Measurements from ENCODE around the gene KCNG2. TPM values are rescaled to one million over a fixed set of nuclear protein-coding genes. Genes with fewer than 3 reads are reported as not detected.

KCNG2 gene
- total and polyA plus RNA-seq, 2 of the 4 experiments (the other 2 are of a cell fraction) = not detected

DNA sequence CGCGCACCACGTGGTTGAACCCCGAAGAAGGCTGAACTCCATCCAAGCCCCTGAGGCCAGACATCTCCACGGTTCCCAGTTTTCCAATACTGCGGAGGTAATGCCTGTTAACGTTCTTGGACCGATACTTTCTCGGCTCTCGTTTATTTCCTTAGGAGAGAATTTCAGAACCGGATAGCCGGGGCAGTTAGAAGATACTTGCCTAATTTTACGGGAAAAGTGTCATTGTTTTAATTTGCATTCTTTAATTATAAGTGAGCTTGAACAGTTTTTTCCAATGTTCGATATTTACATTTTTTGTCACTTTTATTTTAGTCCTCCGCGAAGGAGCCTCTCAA is 10.2 kb upstream of the KCNG2 start:
- Histone ChIP-seq H3K4ac (ENCODE audit: low read depth, low read length) (no peak overlapping the region), H3K9me1 (ENCODE audit: insufficient read depth, low read length) (peaks cover 10% of the 10 kb centered on the region), H2AK5ac (ENCODE audit: low read depth, low read length) (no peak overlapping the region), H3K23ac (ENCODE audit: low read depth, low read length) (no peak overlapping the region), H4K91ac (ENCODE audit: insufficient read depth, low read depth, low read length) (no peak overlapping the region), H4K5ac (ENCODE audit: low read depth, low read length) (no peak overlapping the region), H3K18ac (ENCODE audit: low read depth, low read length) (no peak overlapping the region), H3K9ac (ENCODE audit: low read depth, low read length) (no peak overlapping the region), H2AFZ (replicated peaks; ENCODE audit: low read length, poor library complexity) (no peak overlapping the region), H3K27me3 (ENCODE audit: control insufficient read depth, insufficient read depth, low read length) (peaks cover 28% of the 10 kb centered on the region), H4K8ac (ENCODE audit: low read depth in 2 of 2, low read length in 2 of 2) (no peak overlapping the region), H2AK9ac (replicated peaks; ENCODE audit: low read depth, low read length, poor library complexity) (no peak overlapping the region), H2BK15ac (ENCODE audit: low read depth, low read length) (no peak overlapping the region), H3K4me3 (ENCODE audit: insufficient read depth, low read depth, low read length) (no peak overlapping the region), H3K27ac (ENCODE audit: insufficient read depth, low read length) (no peak overlapping the region), H3K4me2 (ENCODE audit: low read depth, low read length) (no peak overlapping the region), H3K79me1 (ENCODE audit: low read depth in 1 of 2, low read length in 2 of 2) (no peaks in the 10 kb centered on the region), H3K14ac (replicated peaks; ENCODE audit: low read depth, low read length) (no peak overlapping the region), H4K20me1 (ENCODE audit: insufficient read depth, low read length) (no peaks in the 10 kb centered on the region), H2BK20ac (ENCODE audit: low read depth, low read length) (no peak overlapping the region), H3K9me3 (ENCODE audit: control insufficient read depth, insufficient read depth, low read length) (no peaks in the 10 kb centered on the region; the same call in 1 of the 2 replicates), H2BK120ac (ENCODE audit: low read depth, low read length) (no peak overlapping the region), H2BK5ac (ENCODE audit: low read depth, low read length, poor library complexity, severe bottlenecking) (no peak overlapping the region), H3K56ac (ENCODE audit: extremely low read depth, insufficient read depth, low read length) (no peak overlapping the region), H3K4me1 (ENCODE audit: control insufficient read depth, insufficient read depth, low read length) (peaks cover 20% of the 10 kb centered on the region), H3K36me3 (ENCODE audit: control insufficient read depth, insufficient read depth, low read length) (no peaks in the 10 kb centered on the region)
- in situ Hi-C loops (cut with MboI; ENCODE audit: low sequenced_read_pairs) = no loop called here
- no TSS peak for BruUV-seq (replicated peaks)
- 89% methylated on average over 8 of the region's 16 CpGs; no CpG with 5 or more reads in 1 of the 2 experiments for WGBS, 2 experiments (ENCODE audit: extremely low coverage in 2 of 2, insufficient read length in 1 of 2)
- ATAC-seq (ENCODE audit: low read depth) = no peak
- TF ChIP-seq RAD21 (IDR thresholded peaks at IDR 0.05; ENCODE audit: low read length) = no peak
- TF ChIP-seq, protein P1, sequence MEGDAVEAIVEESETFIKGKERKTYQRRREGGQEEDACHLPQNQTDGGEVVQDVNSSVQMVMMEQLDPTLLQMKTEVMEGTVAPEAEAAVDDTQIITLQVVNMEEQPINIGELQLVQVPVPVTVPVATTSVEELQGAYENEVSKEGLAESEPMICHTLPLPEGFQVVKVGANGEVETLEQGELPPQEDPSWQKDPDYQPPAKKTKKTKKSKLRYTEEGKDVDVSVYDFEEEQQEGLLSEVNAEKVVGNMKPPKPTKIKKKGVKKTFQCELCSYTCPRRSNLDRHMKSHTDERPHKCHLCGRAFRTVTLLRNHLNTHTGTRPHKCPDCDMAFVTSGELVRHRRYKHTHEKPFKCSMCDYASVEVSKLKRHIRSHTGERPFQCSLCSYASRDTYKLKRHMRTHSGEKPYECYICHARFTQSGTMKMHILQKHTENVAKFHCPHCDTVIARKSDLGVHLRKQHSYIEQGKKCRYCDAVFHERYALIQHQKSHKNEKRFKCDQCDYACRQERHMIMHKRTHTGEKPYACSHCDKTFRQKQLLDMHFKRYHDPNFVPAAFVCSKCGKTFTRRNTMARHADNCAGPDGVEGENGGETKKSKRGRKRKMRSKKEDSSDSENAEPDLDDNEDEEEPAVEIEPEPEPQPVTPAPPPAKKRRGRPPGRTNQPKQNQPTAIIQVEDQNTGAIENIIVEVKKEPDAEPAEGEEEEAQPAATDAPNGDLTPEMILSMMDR (conservative IDR thresholded peaks at IDR 0.05; ENCODE audit: low read depth, low read length) = no peak
- no peak for TF ChIP-seq POLR2A (IDR thresholded peaks at IDR 0.05; ENCODE audit: low read depth, low read length)
- TF ChIP-seq, protein P2, sequence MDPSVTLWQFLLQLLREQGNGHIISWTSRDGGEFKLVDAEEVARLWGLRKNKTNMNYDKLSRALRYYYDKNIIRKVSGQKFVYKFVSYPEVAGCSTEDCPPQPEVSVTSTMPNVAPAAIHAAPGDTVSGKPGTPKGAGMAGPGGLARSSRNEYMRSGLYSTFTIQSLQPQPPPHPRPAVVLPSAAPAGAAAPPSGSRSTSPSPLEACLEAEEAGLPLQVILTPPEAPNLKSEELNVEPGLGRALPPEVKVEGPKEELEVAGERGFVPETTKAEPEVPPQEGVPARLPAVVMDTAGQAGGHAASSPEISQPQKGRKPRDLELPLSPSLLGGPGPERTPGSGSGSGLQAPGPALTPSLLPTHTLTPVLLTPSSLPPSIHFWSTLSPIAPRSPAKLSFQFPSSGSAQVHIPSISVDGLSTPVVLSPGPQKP (IDR thresholded peaks at IDR 0.05; ENCODE audit: borderline replicate concordance, low read depth, low read length) = no peak
- no peak for TF ChIP-seq NFE2L2 (IDR thresholded peaks at IDR 0.05; ENCODE audit: low read depth, low read length)
- no peak for TF ChIP-seq MAZ (IDR thresholded peaks at IDR 0.05; ENCODE audit: borderline replicate concordance, low read depth, low read length)
- TF ChIP-seq USF2 (IDR thresholded peaks at IDR 0.05; ENCODE audit: low read depth, low read length) = no peak
- TF ChIP-seq MXI1 (IDR thresholded peaks at IDR 0.05; ENCODE audit: borderline replicate concordance, low read depth, low read length) = no peak
- dilution Hi-C loops (cut with HindIII; ENCODE audit: low sequenced_read_pairs, unreplicated experiment) = no loop called here
- CTCF ChIA-PET = no interaction called here
- POLR2A ChIA-PET (ENCODE audit: unreplicated experiment) = no interaction called here
- DNase-seq = no peak
- intact Hi-C loops (cut with micrococcal nuclease) = no loop called here

Measured in IMR-90 (cell line).